Activated CD4-positive, alpha-beta T cell treated with anti-CD3 and anti-CD28 coated beads, Interleukin-2, amount 50 U/mL, for 48 hours (primary cell): ENCODE measurements around the gene NUDCD3.

Experiments used
- DNase-seq, 2 experiments: peaks; one replicate each; pipeline ENCODE4 v3.0.0-alpha.2; 2020

Gene NUDCD3

DNA sequence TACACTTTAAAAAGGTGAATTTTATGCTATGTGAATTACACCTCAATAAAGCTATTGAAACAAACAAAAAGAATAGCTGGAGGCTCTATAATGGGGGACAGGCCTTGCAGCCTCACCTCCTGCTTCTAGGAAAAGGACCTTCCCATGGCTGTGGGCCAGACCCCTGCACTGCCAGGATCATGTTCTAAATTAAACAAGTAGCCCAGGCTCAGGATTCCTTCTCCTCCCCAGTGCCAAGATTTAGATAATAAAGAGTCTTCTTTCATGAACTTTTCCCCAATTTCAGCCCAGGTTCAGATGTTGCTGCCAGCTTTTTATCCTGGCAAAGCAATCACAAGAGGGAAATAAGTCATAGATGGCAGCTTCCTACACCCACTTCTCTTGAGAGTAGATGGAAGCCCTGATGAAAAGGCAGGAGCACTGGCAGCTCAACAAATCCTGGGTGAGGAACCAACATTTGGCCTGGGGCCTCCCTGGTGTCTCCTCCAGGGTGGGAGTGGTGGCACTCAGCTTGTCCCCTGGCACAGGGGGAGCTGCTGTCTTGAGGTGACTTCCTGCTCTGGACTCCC lies 142.8 kb downstream of the NUDCD3 start:
- DNase-seq = no peak

DNA sequence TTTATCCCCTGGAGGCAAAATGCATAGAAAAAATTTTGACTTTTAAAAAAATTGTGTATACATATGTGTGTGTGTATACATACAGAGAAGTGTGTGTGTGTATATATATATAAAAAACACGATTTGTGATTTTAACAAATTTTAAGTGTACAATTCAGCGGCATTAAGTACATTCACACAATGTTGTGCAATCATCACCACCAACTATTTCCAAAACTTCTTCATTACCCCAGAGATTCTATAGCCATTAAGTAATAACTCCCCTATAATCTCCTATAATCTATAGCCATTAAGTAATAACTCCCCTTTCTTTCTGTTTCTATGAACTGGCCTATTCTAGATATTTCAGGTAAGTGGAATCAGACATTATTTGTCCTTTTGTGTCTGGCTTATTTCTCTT lies 144.4 kb downstream of the NUDCD3 start:
- no peak for DNase-seq

DNA sequence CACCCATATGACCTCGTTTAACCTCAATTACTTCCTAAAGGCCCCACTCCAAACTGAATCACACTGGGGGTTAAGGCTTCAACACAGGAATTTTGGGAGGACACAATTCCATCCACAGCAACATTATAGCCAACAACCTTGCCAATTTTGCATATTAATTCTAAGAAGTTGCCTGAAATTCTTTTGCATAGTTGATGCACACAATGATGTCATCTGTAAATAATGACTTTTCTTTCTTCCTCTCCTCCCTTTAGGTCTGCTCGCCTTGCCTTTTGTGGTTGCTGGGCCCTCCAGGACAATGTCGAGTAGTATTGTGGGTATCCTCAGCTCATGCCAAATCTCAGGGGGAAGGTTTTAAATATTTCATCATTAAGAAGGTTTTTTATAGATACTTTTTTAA lies 149.1 kb downstream of the NUDCD3 start:
- no peak for DNase-seq

DNA sequence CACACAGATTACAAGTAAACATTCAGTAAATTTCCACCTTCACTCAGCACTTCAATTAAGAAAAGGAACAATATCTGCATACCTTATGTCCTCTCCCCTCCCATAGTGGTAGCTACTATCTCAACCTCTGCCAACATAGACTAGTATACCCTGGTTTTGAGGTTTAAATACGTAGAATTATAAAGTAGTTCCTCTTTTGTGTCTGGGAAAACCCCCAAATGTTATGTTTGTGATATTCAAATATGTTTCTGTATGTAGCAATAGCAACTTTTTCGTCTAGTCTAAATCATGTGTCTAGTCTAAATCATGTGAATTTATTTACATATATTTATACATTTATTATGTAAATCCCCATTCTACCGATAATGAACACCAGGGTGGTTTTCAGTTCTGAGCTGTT lies 151.9 kb downstream of the NUDCD3 start:
- DNase-seq = no peak

DNA sequence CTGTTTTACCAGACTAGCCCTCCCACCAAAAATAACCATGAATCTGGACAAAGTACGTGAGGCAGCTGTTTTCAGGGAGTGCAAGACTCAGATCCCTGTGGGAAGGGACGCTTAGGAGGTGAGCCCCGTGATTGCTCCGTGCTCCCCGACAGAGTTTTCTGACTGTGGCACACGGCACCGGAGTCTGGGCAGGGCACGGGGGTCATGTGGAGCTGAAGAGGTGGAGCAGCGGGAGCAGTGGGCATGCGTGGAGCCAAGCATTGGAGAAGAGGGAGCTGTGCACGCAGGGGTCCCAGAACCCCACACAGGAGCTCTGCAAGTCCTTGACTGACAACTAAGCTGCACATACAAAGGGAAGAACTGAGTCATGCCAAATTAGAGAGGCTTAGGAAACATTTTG lies 154.0 kb downstream of the NUDCD3 start:
- no peak for DNase-seq

DNA sequence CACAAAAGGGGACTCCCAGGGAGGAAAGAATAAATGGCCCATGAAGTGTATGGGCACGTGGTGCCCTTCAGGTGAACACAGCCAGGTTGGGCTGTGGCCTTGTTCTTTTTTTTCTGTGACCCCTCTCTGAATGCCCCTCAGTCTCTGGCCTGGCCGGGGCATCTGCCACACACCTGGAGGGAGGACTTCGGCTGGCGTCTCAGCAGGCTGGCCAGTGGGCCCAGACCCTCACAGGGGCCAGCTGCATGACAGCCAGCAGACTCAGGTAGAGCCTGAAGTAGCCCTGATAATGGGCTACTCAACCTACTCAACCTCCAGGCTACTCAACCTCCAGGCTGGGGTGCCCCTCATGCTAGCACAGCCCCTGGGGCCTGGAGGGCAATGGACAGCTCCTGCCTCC lies 155.3 kb downstream of the NUDCD3 start:
- no peak for DNase-seq

DNA sequence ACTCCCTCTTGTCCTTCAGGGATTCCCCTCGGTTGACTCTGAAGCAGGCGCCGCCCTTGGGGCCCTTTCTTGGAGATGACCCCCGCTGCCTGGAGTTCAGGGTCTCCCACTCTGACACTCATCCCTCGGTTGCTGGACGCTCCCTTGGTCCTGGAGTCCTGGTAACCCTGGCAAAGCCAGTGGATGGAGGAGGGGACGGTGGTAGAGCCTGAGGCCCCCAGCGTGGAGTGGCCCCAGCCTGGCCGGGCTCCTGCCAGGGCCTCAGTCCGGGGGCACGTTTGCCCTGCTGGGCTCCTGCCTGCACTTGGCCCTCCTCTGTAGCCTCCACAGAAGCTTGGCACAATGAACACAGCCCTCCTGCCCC lies 155.7 kb downstream of the NUDCD3 start:
- DNase-seq = no peak

DNA sequence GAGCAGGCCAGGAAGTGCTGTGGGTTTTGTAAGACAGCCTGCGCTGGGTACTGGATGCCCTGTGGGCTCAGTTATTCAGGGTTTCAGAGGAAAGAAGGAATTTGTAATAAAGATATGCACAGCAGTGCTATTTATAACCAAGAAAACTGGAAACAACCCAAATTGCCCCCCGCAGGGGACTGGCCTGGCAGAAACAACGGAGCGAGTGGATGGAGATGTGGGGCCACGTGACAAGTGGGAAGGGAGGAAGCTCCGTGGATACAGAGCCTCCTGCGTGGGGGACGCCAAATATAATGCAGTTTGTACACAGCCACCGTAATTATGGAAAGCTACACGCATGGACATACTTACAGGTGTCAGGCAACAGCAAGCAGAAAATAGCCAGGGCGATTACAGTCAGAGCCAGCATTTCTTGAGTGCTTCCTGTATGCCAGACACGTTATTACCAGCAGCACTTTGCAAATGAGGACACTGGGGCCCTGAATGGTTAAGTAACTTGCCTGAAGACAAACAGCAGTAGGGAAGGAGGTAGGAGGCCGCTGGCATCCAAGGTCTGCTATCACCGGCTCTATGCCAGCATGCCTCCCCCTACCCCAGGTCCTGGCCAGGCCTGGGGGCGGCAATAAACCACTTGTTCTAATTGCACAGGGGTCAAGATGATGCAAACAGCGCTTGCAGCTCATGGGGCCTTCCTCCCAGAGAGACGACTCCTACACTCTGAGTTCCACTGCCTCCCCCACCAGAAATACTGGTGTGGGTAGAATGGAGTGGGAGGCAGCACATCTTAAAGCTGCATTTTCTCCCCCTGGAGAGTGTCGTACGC lies 156.3 kb downstream of the NUDCD3 start:
- DNase-seq = no peak

DNA sequence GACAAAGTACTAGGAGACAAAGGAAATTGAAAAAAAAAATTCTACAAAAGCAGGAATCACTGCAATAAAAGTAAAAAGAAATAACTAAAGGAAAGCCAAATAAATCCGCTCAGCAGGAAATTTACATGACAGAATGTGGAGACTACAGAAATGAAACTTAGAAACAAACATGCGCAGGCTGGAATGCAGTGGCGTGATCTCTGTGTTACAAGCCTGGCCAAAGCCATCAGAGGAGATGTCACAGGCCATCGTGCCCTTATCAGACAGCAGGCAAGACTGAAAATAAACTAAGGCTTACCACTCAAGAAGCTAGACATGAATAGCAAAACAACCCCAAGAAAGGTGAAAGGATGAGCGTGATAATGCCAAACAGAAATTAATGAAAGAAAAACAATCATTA lies 158.8 kb downstream of the NUDCD3 start:
- DNase-seq = no peak

DNA sequence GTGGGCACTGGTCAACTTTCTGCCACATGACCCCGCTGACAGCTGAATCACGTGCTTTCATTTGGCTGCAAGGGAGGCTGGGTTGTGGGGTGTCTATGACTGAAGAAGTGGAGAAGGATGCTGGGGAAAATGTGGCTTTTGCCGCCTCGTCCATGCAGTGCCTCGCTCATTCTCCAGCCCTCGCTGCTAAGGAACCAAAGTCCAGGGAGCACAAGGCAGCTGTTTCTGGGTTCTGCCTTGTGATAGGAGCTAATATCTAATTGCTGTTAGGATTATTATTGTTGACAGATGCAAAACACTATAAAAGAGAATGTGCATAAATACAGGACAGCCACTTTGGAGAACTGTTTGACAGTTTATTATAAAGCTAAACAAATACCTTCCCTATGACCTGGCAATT lies 160.1 kb downstream of the NUDCD3 start:
- no peak for DNase-seq

DNA sequence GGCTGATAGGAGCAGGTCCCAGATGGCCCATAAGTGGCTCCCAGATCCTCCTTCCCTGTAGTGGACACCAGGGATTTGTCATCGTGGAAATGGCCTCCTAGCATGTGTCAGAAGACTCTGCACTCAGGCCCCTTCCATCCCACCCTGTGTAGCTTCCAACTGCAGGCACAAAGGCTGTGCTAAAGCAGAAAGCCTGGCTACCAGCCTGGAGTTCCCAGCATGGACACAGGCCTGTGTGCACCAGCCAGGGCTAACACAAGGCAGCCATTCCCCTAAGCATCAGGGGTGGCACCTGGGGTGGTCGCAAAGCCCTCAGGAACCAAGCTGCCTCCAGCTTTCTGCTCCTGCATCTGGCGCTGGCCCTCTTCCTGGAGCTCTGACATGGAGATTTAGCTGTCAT lies 160.6 kb downstream of the NUDCD3 start:
- DNase-seq = no peak
